SK-N-SH treated with all-trans-retinoic acid at 6 μM for 48 hours (cell line): Measurements from ENCODE around the gene WNT9B.

ENCODE experiments used
- ATAC-seq: fragments of 200-7000 bp; cut with Tn5 transposase; 3 replicates; pipeline ENCODE4 v1.9.1; 2020; ENCODE audit warnings: mild to moderate bottlenecking, moderate library complexity
- ARNTL ChIP-seq: fragments of 450-650 bp; formaldehyde crosslinking; IDR thresholded peaks from 2 replicates; pipeline ENCODE4 v1.5.0; 2020; ENCODE audit warnings: low read depth, mild to moderate bottlenecking, moderate library complexity, borderline replicate concordance
- BACH2 ChIP-seq: fragments of 250-450 bp; sonication (Bioruptor Pico); IDR thresholded peaks from 2 replicates; pipeline ENCODE4 v1.9.0; 2021; ENCODE audit warnings: mild to moderate bottlenecking, borderline replicate concordance
- CREB5 ChIP-seq: fragments of 250-450 bp; sonication (Bioruptor Pico); IDR thresholded peaks from 2 replicates; pipeline ENCODE4 v1.5.1; 2020; ENCODE audit warnings: low read depth, mild to moderate bottlenecking, moderate library complexity
- ESRRG ChIP-seq: fragments of 250-450 bp; sonication (Bioruptor Pico); IDR thresholded peaks from 2 replicates; pipeline ENCODE4 v1.6.1; 2021; ENCODE audit warnings: mild to moderate bottlenecking
- GLIS3 ChIP-seq: fragments of 250-450 bp; sonication (Bioruptor Pico); IDR thresholded peaks from 2 replicates; pipeline ENCODE4 v1.5.0; 2020; ENCODE audit warnings: mild to moderate bottlenecking, moderate library complexity
- PATZ1 ChIP-seq: fragments of 250-450 bp; sonication (Bioruptor Pico); IDR thresholded peaks from 2 replicates; pipeline ENCODE4 v1.8.0; 2020; ENCODE audit warnings: mild to moderate bottlenecking, moderate library complexity, borderline replicate concordance
- PPARA ChIP-seq: fragments of 250-450 bp; sonication (Bioruptor Pico); IDR thresholded peaks from 2 replicates; pipeline ENCODE4 v1.5.0; 2020; ENCODE audit warnings: mild to moderate bottlenecking, borderline replicate concordance
- RARB ChIP-seq: fragments of 250-450 bp; sonication (Bioruptor Pico); IDR thresholded peaks from 2 replicates; pipeline ENCODE4 v1.8.0; 2021; ENCODE audit warnings: mild to moderate bottlenecking, moderate library complexity
- SNAI2 ChIP-seq: fragments of 250-450 bp; sonication (Bioruptor Pico); IDR thresholded peaks from 2 replicates; pipeline ENCODE4 v1.5.0; 2020; ENCODE audit warnings: mild to moderate bottlenecking, moderate library complexity
- TCF4 ChIP-seq: fragments of 250-450 bp; sonication (Bioruptor Pico); IDR thresholded peaks from 2 replicates; pipeline ENCODE4 v1.8.0; 2021; ENCODE audit warnings: mild to moderate bottlenecking, moderate library complexity, borderline replicate concordance
- TOX ChIP-seq: fragments of 250-450 bp; sonication (Bioruptor Pico); IDR thresholded peaks from 2 replicates; pipeline ENCODE4 v1.8.0; 2021; ENCODE audit warnings: mild to moderate bottlenecking, moderate library complexity, borderline replicate concordance
- TSHZ2 ChIP-seq: fragments of 250-450 bp; sonication (Bioruptor Pico); IDR thresholded peaks from 2 replicates; pipeline ENCODE4 v1.5.0; 2020; ENCODE audit warnings: mild to moderate bottlenecking, moderate library complexity
- ZC3H10 ChIP-seq: fragments of 250-450 bp; sonication (Bioruptor Pico); IDR thresholded peaks from 2 replicates; pipeline ENCODE4 v1.5.1; 2021; ENCODE audit warnings: mild to moderate bottlenecking, moderate library complexity
- ZFP3 ChIP-seq: fragments of 250-450 bp; sonication (Bioruptor Pico); IDR thresholded peaks from 2 replicates; pipeline ENCODE4 v1.5.0; 2020; ENCODE audit warnings: mild to moderate bottlenecking, moderate library complexity
- ZFP30 ChIP-seq: fragments of 450-650 bp; formaldehyde crosslinking; IDR thresholded peaks from 2 replicates; pipeline ENCODE4 v1.5.0; 2022; ENCODE audit warnings: mild to moderate bottlenecking, moderate library complexity
- ZNF565 ChIP-seq: fragments of 450-650 bp; formaldehyde crosslinking; conservative IDR thresholded peaks from 2 replicates; pipeline ENCODE4 v1.5.0; 2020; ENCODE audit warnings: low read depth, mild to moderate bottlenecking, moderate library complexity
- ZNF70 ChIP-seq: fragments of 450-650 bp; formaldehyde crosslinking; IDR thresholded peaks from 2 replicates; pipeline ENCODE4 v1.5.0; 2020; ENCODE audit warnings: mild to moderate bottlenecking, moderate library complexity
- ZNF8 ChIP-seq: fragments of 450-650 bp; formaldehyde crosslinking; IDR thresholded peaks from 2 replicates; pipeline ENCODE4 v1.5.0; 2020; ENCODE audit warnings: mild to moderate bottlenecking, moderate library complexity
- TF ChIP-seq, protein P1 (sequence below): fragments of 250-450 bp; sonication (Bioruptor Pico); IDR thresholded peaks from 2 replicates; pipeline ENCODE4 v1.5.1; 2021; ENCODE audit warnings: mild to moderate bottlenecking, moderate library complexity
- TF ChIP-seq, protein P2 (sequence below): fragments of 250-450 bp; sonication (Bioruptor Pico); IDR thresholded peaks from 2 replicates; pipeline ENCODE4 v1.8.0; 2021; ENCODE audit warnings: low read depth, mild to moderate bottlenecking, moderate library complexity, borderline replicate concordance

WNT9B gene

GRCh38 chr17:46879101-46879500, 27.7 kb downstream of the WNT9B start:
- no peak for ATAC-seq
- TF ChIP-seq ARNTL (CRISPR knock-in tag) (no peak), TSHZ2 (CRISPR knock-in tag) (no peak), ZNF565 (no peak), BACH2 (CRISPR knock-in tag) (no peak), TOX (CRISPR knock-in tag) (no peak), ZFP3 (CRISPR knock-in tag) (no peak), PATZ1 (CRISPR knock-in tag) (no peak), ESRRG (CRISPR knock-in tag) (no peak)

GRCh38 chr17:46881015-46881414, 29.6 kb downstream of the WNT9B start:
- ATAC-seq: no peak
- TF ChIP-seq ZNF70 (no peak), ZNF8 (CRISPR knock-in tag) (no peak), CREB5 (CRISPR knock-in tag) (no peak), ESRRG (CRISPR knock-in tag) (no peak), TCF4 (CRISPR knock-in tag) (no peak)
- TF ChIP-seq, protein P1, sequence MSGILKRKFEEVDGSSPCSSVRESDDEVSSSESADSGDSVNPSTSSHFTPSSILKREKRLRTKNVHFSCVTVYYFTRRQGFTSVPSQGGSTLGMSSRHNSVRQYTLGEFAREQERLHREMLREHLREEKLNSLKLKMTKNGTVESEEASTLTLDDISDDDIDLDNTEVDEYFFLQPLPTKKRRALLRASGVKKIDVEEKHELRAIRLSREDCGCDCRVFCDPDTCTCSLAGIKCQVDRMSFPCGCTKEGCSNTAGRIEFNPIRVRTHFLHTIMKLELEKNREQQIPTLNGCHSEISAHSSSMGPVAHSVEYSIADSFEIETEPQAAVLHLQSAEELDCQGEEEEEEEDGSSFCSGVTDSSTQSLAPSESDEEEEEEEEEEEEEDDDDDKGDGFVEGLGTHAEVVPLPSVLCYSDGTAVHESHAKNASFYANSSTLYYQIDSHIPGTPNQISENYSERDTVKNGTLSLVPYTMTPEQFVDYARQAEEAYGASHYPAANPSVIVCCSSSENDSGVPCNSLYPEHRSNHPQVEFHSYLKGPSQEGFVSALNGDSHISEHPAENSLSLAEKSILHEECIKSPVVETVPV: no peak
- TF ChIP-seq, all 23 proteins: peak for 0

GRCh38 chr17:46882666-46883065, 31.3 kb downstream of the WNT9B start:
- TF ChIP-seq TCF4 (CRISPR knock-in tag) (no peak), PATZ1 (CRISPR knock-in tag) (no peak)
- ATAC-seq: no peak

DNA sequence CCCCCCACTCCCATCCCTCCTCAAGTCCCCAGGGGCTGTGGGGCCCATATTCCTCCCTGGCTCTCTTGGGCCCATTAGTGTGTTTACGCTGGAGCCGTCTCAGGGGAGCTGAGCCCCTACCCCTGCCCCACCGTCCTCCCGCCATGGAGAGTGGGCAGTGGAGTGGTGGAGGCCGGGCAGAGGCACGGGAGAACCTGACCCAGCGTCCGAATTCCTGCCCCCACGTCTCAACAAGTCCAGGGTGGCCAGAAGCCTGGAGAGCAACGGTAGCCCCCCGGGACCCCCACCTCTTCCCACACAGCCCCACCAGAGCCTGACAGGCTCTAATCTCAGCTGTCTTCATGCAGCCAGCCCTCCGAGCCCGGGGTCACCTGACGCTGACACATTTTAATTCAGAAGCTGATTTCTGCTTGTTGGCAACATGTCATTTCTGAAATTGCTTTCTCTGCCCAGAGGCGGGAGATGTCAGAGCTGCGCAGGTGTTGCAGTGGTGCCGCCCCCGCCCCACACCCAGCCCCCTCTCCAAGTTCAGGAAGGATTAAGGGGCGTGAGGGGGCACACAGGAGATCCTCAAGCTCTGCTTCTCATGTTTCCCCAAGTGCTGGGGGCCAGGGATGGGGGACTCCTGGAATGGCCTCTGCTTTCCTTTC, 32.6 kb downstream of the WNT9B start:
- TF ChIP-seq ZC3H10 (no peak), PPARA (CRISPR knock-in tag) (no peak), GLIS3 (CRISPR knock-in tag) (no peak)
- no peak for ATAC-seq

DNA sequence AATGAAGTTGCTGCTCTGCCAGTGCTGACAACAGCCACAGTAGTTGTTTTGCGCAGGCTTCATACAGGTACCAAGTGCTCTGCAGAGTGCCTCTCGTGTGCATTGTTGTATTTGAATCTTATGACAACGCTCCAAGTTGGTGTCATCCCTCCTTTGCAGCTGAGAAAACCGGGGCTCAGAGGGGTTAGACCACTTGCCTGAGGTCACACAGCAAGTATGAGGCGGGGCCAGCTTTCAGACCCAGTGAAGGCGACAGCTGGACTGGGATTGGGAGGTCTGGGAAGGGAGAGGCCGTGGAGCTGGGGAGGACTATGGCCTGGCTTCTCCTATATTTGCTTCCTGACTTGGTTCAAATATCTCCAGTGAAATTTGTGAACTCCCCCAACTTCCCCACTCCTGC, 33.2 kb downstream of the WNT9B start:
- no peak for ATAC-seq
- TF ChIP-seq TOX (CRISPR knock-in tag): no peak
- no peak for TF ChIP-seq RARB (CRISPR knock-in tag)
- no peak for TF ChIP-seq ZFP30 (CRISPR knock-in tag)
- no peak for TF ChIP-seq GLIS3 (CRISPR knock-in tag)
- no peak for TF ChIP-seq ZNF565
- TF ChIP-seq, protein P2, sequence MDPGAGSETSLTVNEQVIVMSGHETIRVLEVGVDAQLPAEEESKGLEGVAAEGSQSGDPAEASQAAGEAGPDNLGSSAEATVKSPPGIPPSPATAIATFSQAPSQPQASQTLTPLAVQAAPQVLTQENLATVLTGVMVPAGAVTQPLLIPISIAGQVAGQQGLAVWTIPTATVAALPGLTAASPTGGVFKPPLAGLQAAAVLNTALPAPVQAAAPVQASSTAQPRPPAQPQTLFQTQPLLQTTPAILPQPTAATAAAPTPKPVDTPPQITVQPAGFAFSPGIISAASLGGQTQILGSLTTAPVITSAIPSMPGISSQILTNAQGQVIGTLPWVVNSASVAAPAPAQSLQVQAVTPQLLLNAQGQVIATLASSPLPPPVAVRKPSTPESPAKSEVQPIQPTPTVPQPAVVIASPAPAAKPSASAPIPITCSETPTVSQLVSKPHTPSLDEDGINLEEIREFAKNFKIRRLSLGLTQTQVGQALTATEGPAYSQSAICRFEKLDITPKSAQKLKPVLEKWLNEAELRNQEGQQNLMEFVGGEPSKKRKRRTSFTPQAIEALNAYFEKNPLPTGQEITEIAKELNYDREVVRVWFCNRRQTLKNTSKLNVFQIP (CRISPR knock-in tag): no peak
- TF ChIP-seq TCF4 (CRISPR knock-in tag): no peak
- no peak for TF ChIP-seq TSHZ2 (CRISPR knock-in tag)
- TF ChIP-seq PPARA (CRISPR knock-in tag): no peak
- TF ChIP-seq ZNF70: no peak
- TF ChIP-seq SNAI2 (CRISPR knock-in tag): no peak
